ENCODE results near the gene AHRR. TPM values are rescaled to one million over a fixed set of nuclear protein-coding genes. Genes with fewer than 3 reads are reported as not detected.

Gene AHRR
- total RNA-seq, 1 experiment from 2014 or later: 1.3 TPM

- H3K27ac Mint-ChIP-seq (ENCODE audit: unreplicated experiment): no peak overlapping the region
- no TSS peak for BruUV-seq (replicated peaks)
- CTCF ChIA-PET: no interaction called here
- peaks cover 6% of the 10 kb centered on the region for H3K36me3 Mint-ChIP-seq (ENCODE audit: insufficient read depth, unreplicated experiment)
- H3K9me3 Mint-ChIP-seq (ENCODE audit: low read depth, unreplicated experiment): no peaks in the 10 kb centered on the region
- no peaks in the 10 kb centered on the region for H3K4me1 Mint-ChIP-seq (ENCODE audit: low read depth, unreplicated experiment)
- TF ChIP-seq, protein P1, sequence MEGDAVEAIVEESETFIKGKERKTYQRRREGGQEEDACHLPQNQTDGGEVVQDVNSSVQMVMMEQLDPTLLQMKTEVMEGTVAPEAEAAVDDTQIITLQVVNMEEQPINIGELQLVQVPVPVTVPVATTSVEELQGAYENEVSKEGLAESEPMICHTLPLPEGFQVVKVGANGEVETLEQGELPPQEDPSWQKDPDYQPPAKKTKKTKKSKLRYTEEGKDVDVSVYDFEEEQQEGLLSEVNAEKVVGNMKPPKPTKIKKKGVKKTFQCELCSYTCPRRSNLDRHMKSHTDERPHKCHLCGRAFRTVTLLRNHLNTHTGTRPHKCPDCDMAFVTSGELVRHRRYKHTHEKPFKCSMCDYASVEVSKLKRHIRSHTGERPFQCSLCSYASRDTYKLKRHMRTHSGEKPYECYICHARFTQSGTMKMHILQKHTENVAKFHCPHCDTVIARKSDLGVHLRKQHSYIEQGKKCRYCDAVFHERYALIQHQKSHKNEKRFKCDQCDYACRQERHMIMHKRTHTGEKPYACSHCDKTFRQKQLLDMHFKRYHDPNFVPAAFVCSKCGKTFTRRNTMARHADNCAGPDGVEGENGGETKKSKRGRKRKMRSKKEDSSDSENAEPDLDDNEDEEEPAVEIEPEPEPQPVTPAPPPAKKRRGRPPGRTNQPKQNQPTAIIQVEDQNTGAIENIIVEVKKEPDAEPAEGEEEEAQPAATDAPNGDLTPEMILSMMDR (IDR thresholded peaks at IDR 0.05; ENCODE audit: unreplicated experiment): no peak
- no peak overlapping the region for H3K4me3 Mint-ChIP-seq (ENCODE audit: low read depth, unreplicated experiment)
- DNase-seq: no peak
- intact Hi-C loops (cut with micrococcal nuclease; ENCODE audit: unreplicated experiment): no loop called here
- peaks cover under 1% of the 10 kb centered on the region for H3K27me3 Mint-ChIP-seq (ENCODE audit: unreplicated experiment)
These were observed 32.4 kb downstream of the AHRR start for GRCh38 chr5:353612-354580.

GRCh38 chr5:354581-355378 is 33.3 kb downstream of the AHRR start:
- TF ChIP-seq, protein P1 (IDR thresholded peaks at IDR 0.05; ENCODE audit: unreplicated experiment): no peak
- H3K4me1 Mint-ChIP-seq (ENCODE audit: low read depth, unreplicated experiment): no peaks in the 10 kb centered on the region
- intact Hi-C loops (cut with micrococcal nuclease; ENCODE audit: unreplicated experiment): no loop called here
- peaks cover 6% of the 10 kb centered on the region for H3K36me3 Mint-ChIP-seq (ENCODE audit: insufficient read depth, unreplicated experiment)
- BruUV-seq (replicated peaks): no TSS peak
- CTCF ChIA-PET: no interaction called here
- H3K9me3 Mint-ChIP-seq (ENCODE audit: low read depth, unreplicated experiment): no peaks in the 10 kb centered on the region
- H3K4me3 Mint-ChIP-seq (ENCODE audit: low read depth, unreplicated experiment): no peak overlapping the region
- no peak overlapping the region for H3K27ac Mint-ChIP-seq (ENCODE audit: unreplicated experiment)
- no peak for DNase-seq
- no peaks in the 10 kb centered on the region for H3K27me3 Mint-ChIP-seq (ENCODE audit: unreplicated experiment)

GRCh38 chr5:355379-355935 is 33.9 kb downstream of the AHRR start:
- no TSS peak for BruUV-seq (replicated peaks)
- CTCF ChIA-PET: no interaction called here
- H3K4me1 Mint-ChIP-seq (ENCODE audit: low read depth, unreplicated experiment): no peaks in the 10 kb centered on the region
- no peaks in the 10 kb centered on the region for H3K9me3 Mint-ChIP-seq (ENCODE audit: low read depth, unreplicated experiment)
- H3K4me3 Mint-ChIP-seq (ENCODE audit: low read depth, unreplicated experiment): no peak overlapping the region
- H3K27ac Mint-ChIP-seq (ENCODE audit: unreplicated experiment): no peak overlapping the region
- TF ChIP-seq, protein P1 (IDR thresholded peaks at IDR 0.05; ENCODE audit: unreplicated experiment): no peak
- H3K27me3 Mint-ChIP-seq (ENCODE audit: unreplicated experiment): peaks cover under 1% of the 10 kb centered on the region
- no peak for DNase-seq
- intact Hi-C loops (cut with micrococcal nuclease; ENCODE audit: unreplicated experiment): no loop called here
- peaks cover 6% of the 10 kb centered on the region for H3K36me3 Mint-ChIP-seq (ENCODE audit: insufficient read depth, unreplicated experiment)

- Mint-ChIP-seq H3K4me3 (ENCODE audit: low read depth, unreplicated experiment) (no peak overlapping the region), H3K4me1 (ENCODE audit: low read depth, unreplicated experiment) (no peaks in the 10 kb centered on the region), H3K27me3 (ENCODE audit: unreplicated experiment) (peaks cover 5% of the 10 kb centered on the region), H3K9me3 (ENCODE audit: low read depth, unreplicated experiment) (no peaks in the 10 kb centered on the region), H3K36me3 (ENCODE audit: insufficient read depth, unreplicated experiment) (peaks cover 6% of the 10 kb centered on the region), H3K27ac (ENCODE audit: unreplicated experiment) (no peak overlapping the region)
- CTCF ChIA-PET: no interaction called here
- no TSS peak for BruUV-seq (replicated peaks)
- TF ChIP-seq, protein P1 (IDR thresholded peaks at IDR 0.05; ENCODE audit: unreplicated experiment): no peak
- no peak for DNase-seq
- intact Hi-C loops (cut with micrococcal nuclease; ENCODE audit: unreplicated experiment): no loop called here
These were observed 34.4 kb downstream of the AHRR start for GRCh38 chr5:355958-356357.

Measured in Calu3 (cell line).